MCF 10A (cell line): ENCODE data around the gene PRMT7. TPM values are rescaled to one million over a fixed set of nuclear protein-coding genes. Genes with fewer than 3 reads are reported as not detected.

ENCODE experiments used
- BruUV-seq: library from RNA; stranded (reverse); fragments of 400-500 nt; replicated peaks from 2 replicates; lab custom pipeline; 2021; lab: Mats Ljungman, UMichigan
- CTCF ChIA-PET: fragments of 300-600 bp; sonication (Branson Sonifier 250); formaldehyde crosslinking; extraction: SDS; loops from one replicate; lab custom pipeline; 2021; ENCODE audit warnings: antibody characterized with exemption, inconsistent platforms; lab: Yijun Ruan, JAX
- POLR2A ChIA-PET: fragments of 300-600, 350-650 bp; sonication (Branson Sonifier 250); formaldehyde crosslinking; extraction: SDS; loops from one replicate; lab custom pipeline; 2020; ENCODE audit warnings: antibody characterized with exemption, inconsistent platforms; lab: Yijun Ruan, JAX
- DNase-seq: peaks from one replicate; pipeline ENCODE4 v3.0.0-alpha.2; 2018; ENCODE audit not compliant: unreplicated experiment
- H3K27ac Mint-ChIP-seq: one replicate; pipeline ENCODE4 v1.8.0; 2022; ENCODE audit warnings: mild to moderate bottlenecking, low read depth, mixed read lengths; ENCODE audit not compliant: unreplicated experiment
- H3K27me3 Mint-ChIP-seq: one replicate; pipeline ENCODE4 v1.8.0; 2022; ENCODE audit warnings: mixed read lengths; ENCODE audit not compliant: insufficient read depth, unreplicated experiment
- H3K36me3 Mint-ChIP-seq: one replicate; pipeline ENCODE4 v1.8.0; 2022; ENCODE audit warnings: mild to moderate bottlenecking, moderate library complexity, mixed read lengths; ENCODE audit not compliant: insufficient read depth, unreplicated experiment
- H3K4me1 Mint-ChIP-seq: one replicate; pipeline ENCODE4 v1.8.0; 2022; ENCODE audit warnings: mixed read lengths; ENCODE audit not compliant: insufficient read depth, unreplicated experiment
- H3K4me3 Mint-ChIP-seq: one replicate; pipeline ENCODE4 v1.8.0; 2022; ENCODE audit warnings: mild to moderate bottlenecking, moderate library complexity, mixed read lengths; ENCODE audit not compliant: unreplicated experiment
- H3K9me3 Mint-ChIP-seq: one replicate; pipeline ENCODE4 v1.8.0; 2022; ENCODE audit warnings: mixed read lengths; ENCODE audit not compliant: unreplicated experiment
- CTCF ChIP-seq: fragments of 200-600 bp; IDR thresholded peaks from one replicate; pipeline ENCODE4 v1.8.0; 2022; ENCODE audit warnings: antibody characterized with exemption, mild to moderate bottlenecking; ENCODE audit not compliant: unreplicated experiment
- intact Hi-C: fragments of 100-400 bp; cut with micrococcal nuclease; formaldehyde crosslinking; loops from 2 replicates; pipeline ENCODE4 v1.14.1; 2022
- total RNA-seq: library from RNA; stranded (reverse); gene quantifications from 2 replicates; pipeline ENCODE4 v1.2.3, GENCODE V29; 2022

Gene PRMT7
- total RNA-seq, 1 experiment from 2014 or later: 33.2 TPM

- H3K9me3 Mint-ChIP-seq: no peaks in the 10 kb centered on the region
- H3K36me3 Mint-ChIP-seq: peaks cover 60% of the 10 kb centered on the region
- no peaks in the 10 kb centered on the region for H3K27me3 Mint-ChIP-seq
- ChIA-PET CTCF (interaction anchor here (0.8 kb wide), 1 partner anchor 28 kb away, joined by 5 read pairs; no protein-coding TSS in a partner anchor), POLR2A (interaction anchor here (0.6 kb wide), 1 partner anchor 27 kb away, joined by 3 read pairs; no protein-coding TSS in a partner anchor)
- BruUV-seq: no TSS peak
- no peak for DNase-seq
- no peak overlapping the region for H3K27ac Mint-ChIP-seq
- H3K4me1 Mint-ChIP-seq: no peaks in the 10 kb centered on the region
- no peak overlapping the region for H3K4me3 Mint-ChIP-seq
- no peak for TF ChIP-seq CTCF
- intact Hi-C loops: no loop called here
These were observed 38.0 kb downstream of the PRMT7 start for GRCh38 chr16:68348639-68349445.

- no peaks in the 10 kb centered on the region for H3K9me3 Mint-ChIP-seq
- CTCF ChIA-PET: interaction anchor here (0.7 to 0.8 kb wide), 2 partner anchors 29 to 89 kb away, joined by 3 to 5 read pairs; no protein-coding TSS in a partner anchor
- no peak overlapping the region for H3K4me3 Mint-ChIP-seq
- no peak for TF ChIP-seq CTCF
- no peak for DNase-seq
- intact Hi-C loops: no loop called here
- BruUV-seq: no TSS peak
- peaks cover 66% of the 10 kb centered on the region for H3K36me3 Mint-ChIP-seq
- POLR2A ChIA-PET: no interaction called here
- H3K4me1 Mint-ChIP-seq: no peaks in the 10 kb centered on the region
- H3K27ac Mint-ChIP-seq: no peak overlapping the region
- H3K27me3 Mint-ChIP-seq: no peaks in the 10 kb centered on the region
These were observed 39.1 kb downstream of the PRMT7 start for GRCh38 chr16:68349838-68350410.

GRCh38 chr16:68350813-68351350 is 40.1 kb downstream of the PRMT7 start:
- no peak for DNase-seq
- H3K27ac Mint-ChIP-seq: no peak overlapping the region
- BruUV-seq: no TSS peak
- intact Hi-C loops: no loop called here
- H3K9me3 Mint-ChIP-seq: no peaks in the 10 kb centered on the region
- CTCF ChIA-PET: no interaction called here
- H3K4me1 Mint-ChIP-seq: no peaks in the 10 kb centered on the region
- no peaks in the 10 kb centered on the region for H3K27me3 Mint-ChIP-seq
- H3K4me3 Mint-ChIP-seq: no peak overlapping the region
- no peak for TF ChIP-seq CTCF
- H3K36me3 Mint-ChIP-seq: peaks cover 63% of the 10 kb centered on the region
- POLR2A ChIA-PET: no interaction called here

GRCh38 chr16:68351463-68351862 is 40.6 kb downstream of the PRMT7 start:
- ChIA-PET POLR2A (no interaction called here), CTCF (no interaction called here)
- no peak for DNase-seq
- H3K4me3 Mint-ChIP-seq: no peak overlapping the region
- peaks cover 62% of the 10 kb centered on the region for H3K36me3 Mint-ChIP-seq
- intact Hi-C loops: no loop called here
- TF ChIP-seq CTCF: no peak
- no peaks in the 10 kb centered on the region for H3K9me3 Mint-ChIP-seq
- no peak overlapping the region for H3K27ac Mint-ChIP-seq
- no TSS peak for BruUV-seq
- H3K4me1 Mint-ChIP-seq: no peaks in the 10 kb centered on the region
- H3K27me3 Mint-ChIP-seq: no peaks in the 10 kb centered on the region
